ENCODE measurements around the gene ZNF652. TPM values are rescaled to one million over a fixed set of nuclear protein-coding genes. Genes with fewer than 3 reads are reported as not detected.
"Not testable (repeated sequence)": the region's sequence is repeated elsewhere in the genome, so short reads cannot be mapped to it uniquely, and the experiment has no call there.

The ZNF652 gene
- total RNA-seq, 1 experiment from 2014 or later, result 7.6 TPM

DNA sequence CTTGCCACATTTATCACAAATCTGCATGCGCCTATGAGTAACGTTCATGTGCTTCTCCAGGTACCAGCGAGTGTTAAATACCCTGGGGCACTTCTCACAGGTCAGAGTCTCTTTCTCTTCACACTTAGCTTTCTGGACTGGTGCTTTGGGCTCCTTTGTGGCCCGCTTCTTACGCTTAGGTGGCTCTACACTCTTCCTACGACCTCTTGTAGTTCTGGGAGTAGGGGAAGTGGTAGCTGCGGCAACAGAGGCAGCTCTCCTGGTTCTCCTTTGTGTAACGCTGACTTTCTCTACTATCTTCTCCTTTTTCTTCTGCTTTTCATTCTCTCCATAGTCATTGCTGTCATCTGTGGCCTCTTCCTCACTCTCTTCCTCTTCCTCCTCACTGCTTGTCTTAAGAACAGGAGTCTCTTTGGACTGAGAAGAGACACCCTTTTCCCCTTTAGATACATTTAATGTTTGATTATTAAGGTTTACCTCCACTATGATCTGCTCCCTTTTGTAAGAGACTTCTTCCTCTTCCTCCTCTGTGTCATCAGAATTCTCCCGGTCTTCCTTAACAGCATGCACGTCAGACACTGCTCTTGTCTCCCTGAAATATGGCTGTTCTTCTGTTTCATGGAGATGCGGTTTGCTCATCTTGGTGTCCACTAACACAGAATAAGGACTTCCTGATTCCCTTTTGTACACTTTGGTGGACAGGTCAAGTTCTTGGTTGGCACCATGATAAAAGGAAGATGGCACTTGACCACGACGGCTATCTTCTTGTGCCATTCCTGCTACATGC is 45.0 kb downstream of the ZNF652 start:
- no peak for DNase-seq (ENCODE audit: low read depth)

DNA sequence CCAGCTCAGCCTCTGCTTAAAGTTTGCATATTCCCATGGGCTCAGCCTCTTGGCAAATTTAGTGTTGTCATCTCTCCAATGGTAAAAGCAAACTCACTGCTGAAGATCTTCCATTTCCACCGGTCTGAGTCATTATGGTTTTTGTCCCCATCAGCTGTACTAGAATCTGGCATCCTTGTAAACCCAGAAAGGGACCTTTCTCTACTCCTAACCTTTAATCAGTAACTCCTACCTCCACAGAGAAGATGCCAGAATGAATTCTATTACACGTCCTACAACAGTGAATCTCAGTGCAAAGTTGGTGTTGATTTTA is 45.8 kb downstream of the ZNF652 start:
- peak; percentile 17 for DNase-seq (ENCODE audit: low read depth)

- peak; percentile 89 for DNase-seq (ENCODE audit: low read depth)
Measured at GRCh38 chr17:49315551-49316257, 46.3 kb downstream of the ZNF652 start.

GRCh38 chr17:49312722-49313121 is 49.3 kb downstream of the ZNF652 start:
- DNase-seq (ENCODE audit: low read depth), result no peak

GRCh38 chr17:49299996-49300395 is 62.1 kb downstream of the ZNF652 start:
- no peak for DNase-seq (ENCODE audit: low read depth)

GRCh38 chr17:49298371-49298976 is 63.6 kb downstream of the ZNF652 start:
- DNase-seq (ENCODE audit: low read depth), result no peak

- DNase-seq (ENCODE audit: low read depth), result no peak
Measured at GRCh38 chr17:49297141-49297540, 64.9 kb downstream of the ZNF652 start.

DNA sequence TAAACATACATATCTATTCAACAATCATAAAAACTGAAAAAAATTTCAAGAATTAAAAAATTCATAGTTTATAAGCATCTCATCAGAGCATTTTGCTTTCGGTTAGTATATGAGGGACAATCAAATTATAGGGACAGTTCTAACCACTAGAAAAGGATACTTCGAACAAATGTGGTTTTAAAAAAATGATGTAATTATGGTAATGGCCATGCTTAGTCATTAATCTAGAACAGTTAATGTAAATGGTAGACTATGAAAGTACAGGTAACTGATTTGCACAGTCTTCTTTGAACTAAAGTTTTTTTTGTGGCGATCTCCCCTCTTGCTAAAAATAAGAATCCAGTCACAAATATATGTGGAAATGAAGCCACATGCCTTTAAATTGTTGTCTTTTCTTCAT is 67.9 kb downstream of the ZNF652 start:
- DNase-seq (ENCODE audit: low read depth), result no peak

- peak; percentile 10 for DNase-seq (ENCODE audit: low read depth)
Measured at GRCh38 chr17:49292901-49293300, 69.1 kb downstream of the ZNF652 start.

- DNase-seq (ENCODE audit: low read depth), result no peak
Measured at GRCh38 chr17:49291929-49292328, 70.1 kb downstream of the ZNF652 start.

DNA sequence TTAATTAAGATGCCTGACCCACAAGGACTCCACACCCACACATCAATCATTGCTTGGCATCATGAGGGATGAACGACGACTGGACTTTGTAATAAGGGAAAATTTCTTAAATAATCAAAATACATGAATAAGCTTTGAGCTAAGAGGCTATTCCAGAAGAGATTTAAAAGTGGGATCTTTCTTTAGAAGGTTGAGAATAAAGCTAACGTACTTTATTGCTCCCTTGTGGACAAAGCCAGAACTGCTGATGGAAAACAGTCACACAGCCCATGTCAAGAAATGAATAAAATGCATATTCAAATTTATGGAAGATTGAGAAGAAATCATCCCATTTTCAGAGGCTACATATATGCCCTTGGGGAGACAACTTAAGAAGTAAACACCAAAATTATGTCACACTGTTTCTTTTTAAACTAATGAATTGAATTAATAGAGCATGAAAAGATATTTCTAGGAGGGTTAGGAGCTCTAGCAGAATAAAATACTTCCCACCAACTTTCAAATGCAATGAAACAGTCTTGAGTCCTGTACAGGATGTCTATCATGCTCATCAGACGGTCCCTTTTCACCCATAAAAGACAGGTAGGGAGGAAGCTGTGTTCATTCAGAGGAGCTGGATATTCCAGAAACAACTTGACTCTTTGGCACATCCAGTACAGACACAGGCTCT is 71.2 kb downstream of the ZNF652 start:
- peak; percentile 19 for DNase-seq (ENCODE audit: low read depth)

DNA sequence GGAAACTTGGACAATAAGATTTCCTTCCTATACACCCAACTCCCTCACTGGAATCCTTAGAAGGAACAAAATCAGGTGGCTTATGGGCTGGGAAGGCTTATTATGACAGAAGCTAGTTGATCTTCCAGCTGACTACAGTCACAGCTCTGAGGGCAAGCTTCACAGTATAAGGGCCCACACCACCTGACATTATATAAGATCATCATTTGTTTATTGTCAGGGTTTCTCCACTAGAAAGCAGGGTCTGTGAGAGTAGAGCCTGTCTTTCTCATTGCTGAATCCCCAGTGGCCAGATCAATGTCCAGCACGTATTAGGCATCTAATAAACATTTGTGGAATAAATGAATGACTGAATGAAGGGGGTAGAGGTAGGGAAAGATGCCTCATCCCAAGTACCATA is 73.7 kb downstream of the ZNF652 start:
- DNase-seq (ENCODE audit: low read depth), result no peak

GRCh38 chr17:49287481-49287880 is 74.6 kb downstream of the ZNF652 start:
- DNase-seq (ENCODE audit: low read depth), result no peak

DNA sequence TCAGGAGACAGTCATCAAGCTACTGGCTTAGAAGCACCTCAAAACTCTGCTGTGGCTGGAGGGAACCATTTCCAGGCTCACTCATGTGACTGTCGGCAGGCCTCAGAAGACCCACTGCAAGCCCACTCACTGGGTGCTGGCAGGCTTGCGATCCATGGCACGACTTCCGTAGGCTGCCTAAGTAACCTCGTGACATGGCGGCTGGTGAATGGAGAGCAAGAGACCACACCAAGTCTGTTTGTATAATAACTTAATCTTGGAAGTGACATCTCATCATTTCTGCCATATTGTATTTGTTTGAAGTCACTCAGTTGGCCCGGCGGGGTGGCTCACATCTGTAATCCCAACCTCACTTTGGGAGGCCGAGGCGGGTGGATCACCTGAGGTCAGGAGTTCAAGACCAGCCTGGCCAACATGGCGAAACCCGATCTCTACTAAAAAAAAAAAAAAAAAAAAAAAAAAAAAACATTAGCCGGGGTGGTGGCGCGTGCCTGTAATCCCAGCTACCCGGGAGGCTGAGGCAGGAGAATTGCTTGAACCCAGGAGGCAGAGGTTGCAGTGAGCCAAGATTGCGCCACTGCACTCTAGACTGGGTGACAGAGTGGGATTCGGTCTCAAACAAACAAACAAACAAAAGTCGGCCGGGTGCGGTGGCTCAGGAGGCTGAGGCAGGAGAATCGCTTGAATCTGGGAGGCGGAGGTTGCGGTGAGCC is 75.6 kb downstream of the ZNF652 start:
- DNase-seq (ENCODE audit: low read depth), result not testable (repeated sequence)

DNA sequence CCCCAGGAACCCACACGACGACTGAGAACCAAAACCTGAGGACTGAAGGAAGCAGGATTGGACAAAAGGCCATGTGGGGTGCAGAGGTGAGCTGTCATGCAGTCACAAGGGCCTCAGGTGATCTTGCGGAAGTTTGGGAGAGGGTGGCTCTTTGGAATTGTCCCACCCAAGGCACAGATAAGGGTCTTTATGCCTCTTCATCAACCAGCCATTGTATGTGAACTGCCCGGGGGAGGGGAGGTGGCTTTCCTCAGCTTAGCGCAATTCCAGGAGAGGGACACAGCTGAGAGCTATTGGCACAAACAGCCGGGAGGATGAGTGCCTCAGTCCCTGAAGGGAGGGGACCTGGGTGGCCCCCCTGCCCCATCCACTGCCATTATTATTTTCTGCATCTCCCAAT is 76.3 kb downstream of the ZNF652 start:
- DNase-seq (ENCODE audit: low read depth), result no peak

GRCh38 chr17:49280918-49281317 is 81.1 kb downstream of the ZNF652 start:
- DNase-seq (ENCODE audit: low read depth), result no peak

DNA sequence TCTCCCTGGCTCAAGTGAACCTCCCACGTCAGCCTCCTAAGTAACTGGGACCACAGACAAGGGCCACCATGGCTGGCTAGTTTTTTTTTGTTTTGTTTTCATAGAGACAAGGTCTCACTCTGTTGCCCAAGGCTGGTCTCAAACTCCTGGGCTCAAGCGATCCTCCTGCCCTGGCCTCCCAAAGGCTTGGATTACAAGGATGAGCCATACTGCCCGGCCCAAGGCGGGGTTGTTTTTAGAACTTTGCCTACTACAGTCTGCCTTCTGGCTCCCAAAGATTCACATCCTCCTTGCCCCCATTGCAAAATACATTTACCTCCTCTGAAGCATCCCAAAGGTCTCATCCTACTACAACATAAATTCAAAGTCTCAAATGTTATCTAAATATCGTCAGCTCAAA is 82.0 kb downstream of the ZNF652 start:
- DNase-seq (ENCODE audit: low read depth), result no peak

- DNase-seq (ENCODE audit: low read depth), result not testable (repeated sequence)
Measured at GRCh38 chr17:49279263-49280015, 82.6 kb downstream of the ZNF652 start.

DNA sequence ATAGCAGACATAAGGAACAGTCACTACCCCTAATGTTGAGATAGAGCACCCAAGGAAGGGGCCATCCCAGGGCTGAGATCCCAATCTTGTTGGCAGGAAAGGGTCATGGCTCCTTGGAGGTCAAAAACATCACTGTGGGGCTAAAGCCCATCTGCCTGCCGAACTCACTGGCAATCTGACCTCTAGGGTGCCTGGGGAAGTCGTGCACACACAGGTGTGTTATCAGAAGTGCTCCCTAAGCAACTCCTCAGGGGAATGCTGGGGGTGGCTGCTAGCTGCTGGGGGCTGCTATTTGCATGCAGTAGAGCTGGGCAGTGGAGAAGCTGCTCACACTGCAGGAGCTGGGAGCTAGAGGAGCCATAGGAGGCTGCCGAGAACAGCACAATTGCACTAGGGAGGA is 84.0 kb downstream of the ZNF652 start:
- no peak for DNase-seq (ENCODE audit: low read depth)

DNA sequence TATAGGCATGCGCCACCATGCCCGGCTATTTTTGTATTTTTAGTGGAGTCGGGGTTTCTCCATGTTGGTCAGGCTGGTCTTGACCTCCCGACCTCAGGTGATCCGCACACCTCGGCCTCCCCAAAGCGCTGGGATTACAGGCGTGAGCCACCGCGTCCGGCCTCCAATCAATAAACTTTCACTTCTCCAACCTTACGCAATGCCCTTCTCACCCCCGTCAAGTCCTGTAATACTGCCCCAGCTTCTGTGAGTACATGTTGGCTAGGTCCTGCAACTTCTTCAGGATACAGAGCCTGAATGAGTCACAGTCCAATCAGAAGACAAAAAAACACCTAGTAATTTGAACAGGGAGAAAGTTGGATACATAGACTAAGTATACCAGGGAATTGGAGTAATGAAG is 84.4 kb downstream of the ZNF652 start:
- peak; percentile 38 for DNase-seq (ENCODE audit: low read depth)

DNA sequence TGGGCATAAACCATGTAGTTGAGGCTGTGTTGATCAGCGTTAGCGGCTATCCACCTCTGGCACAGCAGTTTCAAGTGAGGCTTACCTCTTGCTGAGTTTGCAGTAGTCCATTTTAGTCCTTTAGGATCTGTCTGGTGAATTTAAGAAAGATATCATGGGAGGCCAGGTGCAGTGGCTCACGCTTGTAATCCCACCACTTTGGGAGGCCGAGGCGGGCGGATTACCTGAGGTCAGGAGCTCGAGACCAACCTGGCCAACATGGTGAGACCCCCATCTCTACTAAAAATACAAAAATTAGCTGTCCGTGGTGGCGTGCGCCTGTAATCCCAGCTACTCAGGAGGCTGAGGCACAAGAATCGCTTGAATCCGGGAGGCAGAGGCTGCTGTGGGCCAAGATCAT is 86.1 kb downstream of the ZNF652 start:
- DNase-seq (ENCODE audit: low read depth), result not testable (repeated sequence)
